Measurements from ENCODE around the gene BMP8B. TPM values are rescaled to one million over a fixed set of nuclear protein-coding genes. Genes with fewer than 3 reads are reported as not detected.

BMP8B gene
- total RNA-seq, 1 donor from 2014 or later = 0.16 TPM

GRCh38 chr1:39835935-39836594, 47.4 kb upstream of the BMP8B start:
- peaks cover 4% of the 10 kb centered on the region for H4K20me1 ChIP-seq (ENCODE audit: insufficient read depth, low read length)
- no peaks in the 10 kb centered on the region for H3K27me3 ChIP-seq (ENCODE audit: insufficient read depth, low read length)
- Mint-ChIP-seq H3K9me3 (ENCODE audit: unreplicated experiment) (no peaks in the 10 kb centered on the region), H3K36me3 (ENCODE audit: low read depth, unreplicated experiment) (peaks cover 23% of the 10 kb centered on the region), H3K27me3 (ENCODE audit: low read depth, unreplicated experiment) (no peaks in the 10 kb centered on the region), H3K4me3 (ENCODE audit: unreplicated experiment) (no peak overlapping the region), H3K27ac (ENCODE audit: unreplicated experiment) (no peak overlapping the region), H3K4me1 (ENCODE audit: low read depth, unreplicated experiment) (peaks cover 1% of the 10 kb centered on the region)
- no peaks in the 10 kb centered on the region for H3K4me1 ChIP-seq (ENCODE audit: insufficient read depth, low read length)
- no peak overlapping the region for H2AFZ ChIP-seq (ENCODE audit: low read depth, low read length)
- no peak for TF ChIP-seq EZH2 (IDR thresholded peaks at IDR 0.05; ENCODE audit: insufficient read depth, low read length)
- TF ChIP-seq, protein P1, sequence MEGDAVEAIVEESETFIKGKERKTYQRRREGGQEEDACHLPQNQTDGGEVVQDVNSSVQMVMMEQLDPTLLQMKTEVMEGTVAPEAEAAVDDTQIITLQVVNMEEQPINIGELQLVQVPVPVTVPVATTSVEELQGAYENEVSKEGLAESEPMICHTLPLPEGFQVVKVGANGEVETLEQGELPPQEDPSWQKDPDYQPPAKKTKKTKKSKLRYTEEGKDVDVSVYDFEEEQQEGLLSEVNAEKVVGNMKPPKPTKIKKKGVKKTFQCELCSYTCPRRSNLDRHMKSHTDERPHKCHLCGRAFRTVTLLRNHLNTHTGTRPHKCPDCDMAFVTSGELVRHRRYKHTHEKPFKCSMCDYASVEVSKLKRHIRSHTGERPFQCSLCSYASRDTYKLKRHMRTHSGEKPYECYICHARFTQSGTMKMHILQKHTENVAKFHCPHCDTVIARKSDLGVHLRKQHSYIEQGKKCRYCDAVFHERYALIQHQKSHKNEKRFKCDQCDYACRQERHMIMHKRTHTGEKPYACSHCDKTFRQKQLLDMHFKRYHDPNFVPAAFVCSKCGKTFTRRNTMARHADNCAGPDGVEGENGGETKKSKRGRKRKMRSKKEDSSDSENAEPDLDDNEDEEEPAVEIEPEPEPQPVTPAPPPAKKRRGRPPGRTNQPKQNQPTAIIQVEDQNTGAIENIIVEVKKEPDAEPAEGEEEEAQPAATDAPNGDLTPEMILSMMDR (IDR thresholded peaks at IDR 0.05; ENCODE audit: insufficient read depth, low read depth, low read length) = no peak
- H3K9ac ChIP-seq (ENCODE audit: low read length) = no peak overlapping the region
- DNase-seq (ENCODE audit: low read depth) (no peak), FAIRE-seq (no peak)
- no peak overlapping the region for H3K4me3 ChIP-seq (ENCODE audit: insufficient read depth, low read depth, low read length)
- no peaks in the 10 kb centered on the region for H3K79me2 ChIP-seq (ENCODE audit: insufficient read depth, low read length)
- no peak overlapping the region for H3K4me2 ChIP-seq (ENCODE audit: low read length)
- peaks cover 30% of the 10 kb centered on the region for H3K36me3 ChIP-seq (ENCODE audit: insufficient read depth, low read length)
- no peaks in the 10 kb centered on the region for H3K9me3 ChIP-seq (ENCODE audit: insufficient read depth, low read depth, low read length)
- no peak overlapping the region for H3K27ac ChIP-seq (ENCODE audit: low read depth, low read length)

GRCh38 chr1:39835110-39835509, 46.4 kb upstream of the BMP8B start:
- Mint-ChIP-seq H3K27ac (ENCODE audit: unreplicated experiment) (no peak overlapping the region), H3K4me3 (ENCODE audit: unreplicated experiment) (no peak overlapping the region), H3K9me3 (ENCODE audit: unreplicated experiment) (no peaks in the 10 kb centered on the region), H3K4me1 (ENCODE audit: low read depth, unreplicated experiment) (peaks cover 2% of the 10 kb centered on the region), H3K27me3 (ENCODE audit: low read depth, unreplicated experiment) (no peaks in the 10 kb centered on the region), H3K36me3 (ENCODE audit: low read depth, unreplicated experiment) (peaks cover 19% of the 10 kb centered on the region)
- Histone ChIP-seq H3K4me2 (ENCODE audit: low read length) (no peak overlapping the region), H3K36me3 (ENCODE audit: insufficient read depth, low read length) (peaks cover 20% of the 10 kb centered on the region), H3K9me3 (ENCODE audit: insufficient read depth, low read depth, low read length) (no peaks in the 10 kb centered on the region), H3K4me1 (ENCODE audit: insufficient read depth, low read length) (no peaks in the 10 kb centered on the region), H3K9ac (ENCODE audit: low read length) (no peak overlapping the region), H3K27ac (ENCODE audit: low read depth, low read length) (no peak overlapping the region), H4K20me1 (ENCODE audit: insufficient read depth, low read length) (peaks cover 4% of the 10 kb centered on the region), H2AFZ (ENCODE audit: low read depth, low read length) (no peak overlapping the region), H3K4me3 (ENCODE audit: insufficient read depth, low read depth, low read length) (no peak overlapping the region), H3K79me2 (ENCODE audit: insufficient read depth, low read length) (no peaks in the 10 kb centered on the region), H3K27me3 (ENCODE audit: insufficient read depth, low read length) (no peaks in the 10 kb centered on the region)
- FAIRE-seq (no peak), DNase-seq (ENCODE audit: low read depth) (no peak)
- TF ChIP-seq, protein P1 (IDR thresholded peaks at IDR 0.05; ENCODE audit: insufficient read depth, low read depth, low read length) = no peak
- no peak for TF ChIP-seq EZH2 (IDR thresholded peaks at IDR 0.05; ENCODE audit: insufficient read depth, low read length)

All from astrocyte (in vitro differentiated cells and primary cell).